Left cardiac atrium (tissue), 4 donors: ENCODE data around the gene ADGRL3. TPM values are rescaled to one million over a fixed set of nuclear protein-coding genes. Genes with fewer than 3 reads are reported as not detected.
"Not testable (repeated sequence)": the region's sequence is repeated elsewhere in the genome, so short reads cannot be mapped to it uniquely, and the experiment has no call there.

Experiments used
- ATAC-seq, 2 donors: fragments of 200-7000 bp; cut with Tn5 transposase; one replicate each; pipeline ENCODE4 v1.9.1; 2020; ENCODE audit warnings: mild to moderate bottlenecking in 2 of 2, moderate library complexity in 2 of 2
- DNase-seq: peaks from one replicate; pipeline ENCODE4 v3.0.0-alpha.2; 2020
- intact Hi-C, 2 donors: fragments of 100-400 bp; cut with DNase I; formaldehyde crosslinking; loops; one replicate each; pipeline versions ENCODE4 v1.14.1 to v1.15.1; 2022 to 2023
- total RNA-seq, 2 donors: library from RNA; stranded (reverse); fragmentation: NEBNext Ultra II Directional; extraction: Animal tissue kit (Norgen Biotek cat#: 25700); gene quantifications; one replicate each; pipeline ENCODE4 v1.2.1, GENCODE V29; 2021
- donor health status: DM: no; HTN: yes; CAD: no.
- donor health status: DM: no; HTN: yes; CAD: no; lungs with severe emphysema.
- donor health status: DM: yes; HTN: yes; CAD: no.
- donor health status: Dilated cardiomyopathy.

ADGRL3 gene
- total RNA-seq, 2 donors from 2014 or later = 3.7 to 4.9 TPM

- intact Hi-C loops = no loop called here
- ATAC-seq (no peak), DNase-seq (no peak)
These were observed 247.8 kb downstream of the ADGRL3 start for GRCh38 chr4:61447918-61448317.

- intact Hi-C loops = no loop called here
- DNase-seq (no peak), ATAC-seq (no peak)
These were observed 251.8 kb downstream of the ADGRL3 start for GRCh38 chr4:61451935-61452334.

GRCh38 chr4:61461956-61462355 lies 261.8 kb downstream of the ADGRL3 start:
- DNase-seq = no peak
- intact Hi-C loops = no loop called here
- no peak for ATAC-seq

GRCh38 chr4:61462451-61463326 lies 262.6 kb downstream of the ADGRL3 start:
- DNase-seq = no peak
- peak in 1 of 2 donors; percentile 79 for ATAC-seq
- intact Hi-C loops = no loop called here

GRCh38 chr4:61468024-61468720 lies 268.0 kb downstream of the ADGRL3 start:
- ATAC-seq (no peak), DNase-seq (no peak)
- intact Hi-C loops = no loop called here

GRCh38 chr4:61473306-61473705 lies 273.2 kb downstream of the ADGRL3 start:
- intact Hi-C loops = no loop called here
- ATAC-seq = no peak

GRCh38 chr4:61478340-61478739 lies 278.2 kb downstream of the ADGRL3 start:
- no peak for DNase-seq
- intact Hi-C loops = no loop called here
- ATAC-seq = no peak

More at GRCh38 chr4:61473306-61473705, 273.2 kb downstream of the ADGRL3 start:
- DNase-seq = no peak

GRCh38 chr4:61485056-61485455 lies 284.9 kb downstream of the ADGRL3 start:
- intact Hi-C loops = no loop called here
- ATAC-seq = no peak

GRCh38 chr4:61489927-61490326 lies 289.8 kb downstream of the ADGRL3 start:
- intact Hi-C loops = no loop called here
- DNase-seq = no peak
- ATAC-seq = no peak

More at GRCh38 chr4:61485056-61485455, 284.9 kb downstream of the ADGRL3 start:
- DNase-seq = no peak

- no peak for DNase-seq
- intact Hi-C loops = no loop called here
- ATAC-seq = no peak
These were observed 292.9 kb downstream of the ADGRL3 start for GRCh38 chr4:61493041-61493440.

GRCh38 chr4:61493470-61493869 lies 293.3 kb downstream of the ADGRL3 start:
- DNase-seq (no peak), ATAC-seq (no peak)
- intact Hi-C loops = no loop called here

GRCh38 chr4:61500883-61501282 lies 300.8 kb downstream of the ADGRL3 start:
- DNase-seq (no peak), ATAC-seq (no peak)
- intact Hi-C loops = no loop called here

GRCh38 chr4:61501812-61502211 lies 301.7 kb downstream of the ADGRL3 start:
- no peak for ATAC-seq
- no peak for DNase-seq
- intact Hi-C loops = no loop called here

- no peak for ATAC-seq
- intact Hi-C loops = no loop called here
- no peak for DNase-seq
These were observed 305.9 kb downstream of the ADGRL3 start for GRCh38 chr4:61505773-61506685.

GRCh38 chr4:61507091-61507490 lies 307.0 kb downstream of the ADGRL3 start:
- ATAC-seq (no peak), DNase-seq (no peak)
- intact Hi-C loops = no loop called here

- ATAC-seq, DNase-seq, intact Hi-C loops: not testable (repeated sequence)
These were observed 309.7 kb downstream of the ADGRL3 start for GRCh38 chr4:61509721-61510241.

- DNase-seq (no peak), ATAC-seq (peak in 1 of 2 donors; percentile 82)
- intact Hi-C loops = no loop called here
These were observed 311.8 kb downstream of the ADGRL3 start for GRCh38 chr4:61511716-61512488.

GRCh38 chr4:61514991-61515390 lies 314.9 kb downstream of the ADGRL3 start:
- intact Hi-C loops = no loop called here
- ATAC-seq (no peak), DNase-seq (no peak)
